Measurements from ENCODE around the gene KRR1. TPM values are rescaled to one million over a fixed set of nuclear protein-coding genes. Genes with fewer than 3 reads are reported as not detected.
A peak's percentile ranks its signal among the peaks of the same experiment; 100 is the strongest.

Gene KRR1
- total RNA-seq, 1 experiment from 2014 or later: 192 TPM

- Histone ChIP-seq H3K4me2 (ENCODE audit: low read length) (peak overlapping the region; percentile 62), H2AFZ (ENCODE audit: low read depth, low read length, poor library complexity, severe bottlenecking) (no peak overlapping the region), H3K4me1 (ENCODE audit: control insufficient read depth in 1 of 2, insufficient read depth in 2 of 2, low read length in 2 of 2) (peaks cover 27 to 50% of the 10 kb centered on the region in 2 experiments), H3K36me3 (ENCODE audit: control insufficient read depth in 1 of 2, insufficient read depth in 2 of 2, low read length in 2 of 2) (no peaks in the 10 kb centered on the region; a peak in 1 of 4 replicates), H3K79me2 (ENCODE audit: insufficient read depth, low read length) (0 out of 2 replicates have a peak, but pooled peaks cover 2% of the 10 kb centered on the region), H3K9me2 (ENCODE audit: insufficient read depth) (no peaks in the 10 kb centered on the region), H3K27me3 (ENCODE audit: insufficient read depth, low read length) (no peaks in the 10 kb centered on the region), H3K9ac (ENCODE audit: low read length) (peak overlapping the region; percentile 19), H4K20me1 (ENCODE audit: insufficient read depth) (no peaks in the 10 kb centered on the region; the same call in 1 of the 2 replicates), H3K27ac (ENCODE audit: low read depth, low read length) (peak overlapping the region; percentile 82), H3K9me3 (ENCODE audit: control insufficient read depth in 1 of 2, insufficient read depth in 1 of 2, low read depth in 1 of 2, low read length in 2 of 2) (no peaks in the 10 kb centered on the region), H3K4me3 (replicated peaks in 1 of 2; ENCODE audit: low read depth in 1 of 2, low read length in 2 of 2) (peak overlapping the region in 1 of 2 experiments; percentile 9; a peak in 1 of 4 replicates)
- intact Hi-C loops (cut with micrococcal nuclease): loop anchor here (5.0 kb wide), 2 partner anchors 157 to 1098 kb away; partner anchors contain the start of genes CAPS2 and GLIPR1L1
- ChIA-PET CTCF (interaction anchor here (0.7 to 1.0 kb wide), 3 partner anchors 9 to 1097 kb away, joined by 3 to 4 read pairs (median 3); no protein-coding TSS in a partner anchor), POLR2A (no interaction called here), RAD21 (ENCODE audit: low non-redundant PET in 1 of 2, low total read pairs in 2 of 2, uncharacterized antibody in 2 of 2, unreplicated experiment in 2 of 2) (no interaction called here)
- no TSS peak for BruUV-seq (replicated peaks)
- TF ChIP-seq ZFX (IDR thresholded peaks at IDR 0.05) (no peak), SIN3A (IDR thresholded peaks at IDR 0.05; ENCODE audit: low read depth) (no peak), POLR2A (IDR thresholded peaks at IDR 0.05; ENCODE audit: borderline replicate concordance, extremely low read depth, insufficient read depth, insufficient read length) (no peak), CBX3 (IDR thresholded peaks at IDR 0.05; ENCODE audit: low read depth) (no peak), JUND (IDR thresholded peaks at IDR 0.05) (no peak), SP1 (IDR thresholded peaks at IDR 0.05; ENCODE audit: low read depth) (no peak), RAD21 (IDR thresholded peaks at IDR 0.05; ENCODE audit: low read depth) (no peak), ZBTB33 (IDR thresholded peaks at IDR 0.05; ENCODE audit: extremely low read depth, insufficient replicate concordance, low read length) (no peak), ATF3 (IDR thresholded peaks at IDR 0.05) (no peak), TCF7L2 (IDR thresholded peaks at IDR 0.05; ENCODE audit: borderline replicate concordance, extremely low read depth, insufficient read depth, insufficient read length) (no peak), EZH2phosphoT487 (IDR thresholded peaks at IDR 0.05; ENCODE audit: borderline replicate concordance) (no peak), FOSL1 (IDR thresholded peaks at IDR 0.05; ENCODE audit: low read depth) (no peak), EZH2 (IDR thresholded peaks at IDR 0.05) (no peak)
- peak; percentile 26 for ATAC-seq
- DNase-seq (ENCODE audit: low read depth, low spot score): no peak
Observed at GRCh38 chr12:75489187-75489586, 22.2 kb downstream of the KRR1 start.

Measured in HCT116 (cell line).